GM21619 (cell line): ENCODE results near the gene DOK5.
"Not testable (repeated sequence)": the region's sequence is repeated elsewhere in the genome, so short reads cannot be mapped to it uniquely, and the experiment has no call there.

ENCODE experiments used
- ATAC-seq: cut with Tn5 transposase; IDR thresholded peaks from one replicate; pipeline ENCODE4 v1.9.1; 2021; ENCODE audit not compliant: unreplicated experiment

Gene DOK5

GRCh38 chr20:54475334-54476168, at the start of gene DOK5:
TSS of gene DOK5 (plus strand) at chr20:54475593. CDS start at chr20:54475947, 354 bp downstream.
- ATAC-seq, result no peak

GRCh38 chr20:54429364-54429763, 46.0 kb upstream of the DOK5 start:
- no peak for ATAC-seq

- ATAC-seq, result no peak
Measured at GRCh38 chr20:54431156-54431944, 44.0 kb upstream of the DOK5 start.

GRCh38 chr20:54432966-54433365, 42.4 kb upstream of the DOK5 start:
- ATAC-seq, result no peak

GRCh38 chr20:54433636-54434035, 41.8 kb upstream of the DOK5 start:
- no peak for ATAC-seq

GRCh38 chr20:54434196-54434595, 41.2 kb upstream of the DOK5 start:
- ATAC-seq, result no peak

- ATAC-seq, result no peak
Measured at GRCh38 chr20:54435015-54435414, 40.4 kb upstream of the DOK5 start.

GRCh38 chr20:54436410-54436809, 39.0 kb upstream of the DOK5 start:
- ATAC-seq, result not testable (repeated sequence)

- no peak for ATAC-seq
Measured at GRCh38 chr20:54438166-54438565, 37.2 kb upstream of the DOK5 start.

- no peak for ATAC-seq
Measured at GRCh38 chr20:54450207-54450606, 25.2 kb upstream of the DOK5 start.

- no peak for ATAC-seq
Measured at GRCh38 chr20:54451171-54451570, 24.2 kb upstream of the DOK5 start.

- no peak for ATAC-seq
Measured at GRCh38 chr20:54452277-54452676, 23.1 kb upstream of the DOK5 start.

GRCh38 chr20:54454982-54455381, 20.4 kb upstream of the DOK5 start:
- no peak for ATAC-seq

- no peak for ATAC-seq
Measured at GRCh38 chr20:54456423-54456822, 19.0 kb upstream of the DOK5 start.

- no peak for ATAC-seq
Measured at GRCh38 chr20:54456961-54457360, 18.4 kb upstream of the DOK5 start.

- no peak for ATAC-seq
Measured at GRCh38 chr20:54458219-54458618, 17.2 kb upstream of the DOK5 start.

- ATAC-seq, result no peak
Measured at GRCh38 chr20:54459279-54459678, 16.1 kb upstream of the DOK5 start.

GRCh38 chr20:54464003-54464402, 11.4 kb upstream of the DOK5 start:
- no peak for ATAC-seq

GRCh38 chr20:54466127-54466526, 9.3 kb upstream of the DOK5 start:
- no peak for ATAC-seq

- no peak for ATAC-seq
Measured at GRCh38 chr20:54467622-54468021, 7.8 kb upstream of the DOK5 start.

GRCh38 chr20:54468082-54468481, 7.3 kb upstream of the DOK5 start:
- ATAC-seq, result no peak

GRCh38 chr20:54469293-54469692, 6.1 kb upstream of the DOK5 start:
- no peak for ATAC-seq
